ENCODE results near the gene NFIB. TPM values are rescaled to one million over a fixed set of nuclear protein-coding genes. Genes with fewer than 3 reads are reported as not detected.
A peak's percentile ranks its signal among the peaks of the same experiment; 100 is the strongest.

The NFIB gene
- total RNA-seq, 1 donor from 2014 or later: 76.4 TPM

GRCh38 chr9:14092344-14092743 is 221.6 kb downstream of the NFIB start:
- Mint-ChIP-seq H3K4me3 (no peak overlapping the region), H3K9me3 (no peaks in the 10 kb centered on the region), H3K36me3 (peaks cover 19% of the 10 kb centered on the region), H3K27ac (no peak overlapping the region), H3K27me3 (no peaks in the 10 kb centered on the region), H3K4me1 (ENCODE audit: unreplicated experiment) (peaks cover 36% of the 10 kb centered on the region)
- no peak for DNase-seq (ENCODE audit: extremely low spot score, unreplicated experiment)
- TF ChIP-seq CTCF (conservative IDR thresholded peaks at IDR 0.05): no peak

- H3K4me1 Mint-ChIP-seq (ENCODE audit: unreplicated experiment): peaks cover 17% of the 10 kb centered on the region
- H3K27me3 Mint-ChIP-seq: no peaks in the 10 kb centered on the region
- H3K27ac Mint-ChIP-seq: peak overlapping the region; percentile 29
- no peak overlapping the region for H3K4me3 Mint-ChIP-seq
- no peak for DNase-seq (ENCODE audit: extremely low spot score, unreplicated experiment)
- H3K36me3 Mint-ChIP-seq: peaks cover 27% of the 10 kb centered on the region
- H3K9me3 Mint-ChIP-seq: no peaks in the 10 kb centered on the region
- no peak for TF ChIP-seq CTCF (conservative IDR thresholded peaks at IDR 0.05)
Measured at GRCh38 chr9:14089051-14089803, 224.7 kb downstream of the NFIB start.

GRCh38 chr9:14087576-14087975 is 226.4 kb downstream of the NFIB start:
- H3K27ac Mint-ChIP-seq: no peak overlapping the region
- no peak for TF ChIP-seq CTCF (conservative IDR thresholded peaks at IDR 0.05)
- H3K4me1 Mint-ChIP-seq (ENCODE audit: unreplicated experiment): peaks cover 28% of the 10 kb centered on the region
- H3K4me3 Mint-ChIP-seq: no peak overlapping the region
- no peaks in the 10 kb centered on the region for H3K27me3 Mint-ChIP-seq
- H3K36me3 Mint-ChIP-seq: peaks cover 26% of the 10 kb centered on the region
- DNase-seq (ENCODE audit: extremely low spot score, unreplicated experiment): no peak
- H3K9me3 Mint-ChIP-seq: no peaks in the 10 kb centered on the region

- no peak overlapping the region for H3K4me3 Mint-ChIP-seq
- no peak for DNase-seq (ENCODE audit: extremely low spot score, unreplicated experiment)
- H3K36me3 Mint-ChIP-seq: peaks cover 26% of the 10 kb centered on the region
- no peak for TF ChIP-seq CTCF (conservative IDR thresholded peaks at IDR 0.05)
- peaks cover 28% of the 10 kb centered on the region for H3K4me1 Mint-ChIP-seq (ENCODE audit: unreplicated experiment)
- no peaks in the 10 kb centered on the region for H3K27me3 Mint-ChIP-seq
- H3K9me3 Mint-ChIP-seq: no peaks in the 10 kb centered on the region
- H3K27ac Mint-ChIP-seq: no peak overlapping the region
Measured at GRCh38 chr9:14086495-14086894, 227.4 kb downstream of the NFIB start.

- DNase-seq (ENCODE audit: extremely low spot score, unreplicated experiment): no peak
- Mint-ChIP-seq H3K27ac (no peak overlapping the region), H3K27me3 (no peaks in the 10 kb centered on the region)
Measured at GRCh38 chr9:14085810-14086209, 228.1 kb downstream of the NFIB start.

More at GRCh38 chr9:14085810-14086209, 228.1 kb downstream of the NFIB start:
- H3K9me3 Mint-ChIP-seq: no peaks in the 10 kb centered on the region
- TF ChIP-seq CTCF (conservative IDR thresholded peaks at IDR 0.05): no peak
- peaks cover 30% of the 10 kb centered on the region for H3K4me1 Mint-ChIP-seq (ENCODE audit: unreplicated experiment)
- peaks cover 29% of the 10 kb centered on the region for H3K36me3 Mint-ChIP-seq
- H3K4me3 Mint-ChIP-seq: no peak overlapping the region
